GM12878 (cell line): ENCODE results near the gene HIVEP2. TPM values are rescaled to one million over a fixed set of nuclear protein-coding genes. Genes with fewer than 3 reads are reported as not detected.

ENCODE experiments used
- ASH2L ChIP-seq: fragments of 300-600, 200-600 bp; sonication (generic); IDR thresholded peaks from 2 replicates; pipeline ENCODE4 v1.6.1; 2017; ENCODE audit warnings: low read depth, mild to moderate bottlenecking, borderline replicate concordance
- BMI1 ChIP-seq: fragments of 450-650 bp; IDR thresholded peaks from 2 replicates; pipeline ENCODE4 v1.6.1; 2016; ENCODE audit warnings: mild to moderate bottlenecking, moderate library complexity, borderline replicate concordance
- CREB1 ChIP-seq: IDR thresholded peaks from 2 replicates; pipeline ENCODE4 v1.6.1; 2012; ENCODE audit warnings: low read depth, mild to moderate bottlenecking, inconsistent platforms
- CREM ChIP-seq: IDR thresholded peaks from 2 replicates; pipeline ENCODE4 v1.6.1; 2014; ENCODE audit warnings: antibody characterized with exemption, low read depth
- FOXK2 ChIP-seq: fragments of 450-650 bp; IDR thresholded peaks from 2 replicates; pipeline ENCODE4 v1.6.1; 2017; ENCODE audit warnings: mild to moderate bottlenecking, moderate library complexity
- GATAD2B ChIP-seq: fragments of 450-650 bp; conservative IDR thresholded peaks from 2 replicates; pipeline ENCODE4 v1.6.1; 2017; ENCODE audit warnings: low read depth, mild to moderate bottlenecking, moderate library complexity
- HDAC2 ChIP-seq: fragments of 200-600 bp; sonication (generic); IDR thresholded peaks from 2 replicates; pipeline ENCODE4 v1.6.1; 2017
- IKZF1 ChIP-seq: fragments of 450-650 bp; conservative IDR thresholded peaks from 2 replicates; pipeline ENCODE4 v1.6.1; 2017; ENCODE audit warnings: antibody characterized with exemption, mild to moderate bottlenecking
- LARP7 ChIP-seq: fragments of 450-650 bp; IDR thresholded peaks from 2 replicates; pipeline ENCODE4 v1.6.1; 2017; ENCODE audit warnings: mild to moderate bottlenecking
- MEF2A ChIP-seq: IDR thresholded peaks from 2 replicates; pipeline ENCODE4 v1.6.1; 2011; ENCODE audit warnings: low read depth, mild to moderate bottlenecking, low read length, moderate library complexity; ENCODE audit not compliant: insufficient read depth
- PML ChIP-seq: IDR thresholded peaks from 2 replicates; pipeline ENCODE4 v1.6.1; 2012; ENCODE audit warnings: low read length, inconsistent platforms
- SUZ12 ChIP-seq: fragments of 200-600 bp; sonication (generic); IDR thresholded peaks from one replicate; pipeline ENCODE4 v1.6.1; 2018; ENCODE audit warnings: antibody characterized with exemption, mild to moderate bottlenecking; ENCODE audit not compliant: unreplicated experiment
- WRNIP1 ChIP-seq: IDR thresholded peaks from 2 replicates; pipeline ENCODE4 v1.6.1; 2011; ENCODE audit warnings: low read depth, low read length, improper control_type of control experiment, borderline replicate concordance
- ZNF622 ChIP-seq: fragments of 450-650 bp; IDR thresholded peaks from 2 replicates; pipeline ENCODE4 v1.6.1; 2017; ENCODE audit warnings: mild to moderate bottlenecking, inconsistent platforms
- ZZZ3 ChIP-seq: IDR thresholded peaks from 2 replicates; pipeline ENCODE4 v1.6.1; 2011; ENCODE audit warnings: low read depth; ENCODE audit not compliant: control insufficient read depth, insufficient read length
- polyA plus RNA-seq, 11 experiments: library from polyadenylated mRNA; depleted of rRNA in 4 of 11; unstranded in 6 of 11; stranded (reverse) in 5 of 11; fragments of >200 nt; fragmentation: Nextera tagmentation in 4 of 11; fragmentation: Illumina TruSeq in 1 of 11; extraction: Ambion mirVana in 4 of 11; extraction: Trizol in 1 of 11; gene quantifications; 1 replicate in 1 of 11; 2 replicates in 10 of 11; pipeline versions ENCODE4 v1.2.1 to v1.2.3, GENCODE V29; 2011 to 2016; ENCODE audit warnings: inconsistent platforms in 2 of 11, missing spikeins in 2 of 11, low read depth in 1 of 11
- total RNA-seq, 4 experiments: library from RNA; depleted of rRNA in 3 of 4; stranded (reverse); fragments of >200 nt in 3 of 4; fragmentation: Illumina TruSeq in 1 of 4; extraction: Trizol in 1 of 4; gene quantifications; 2 replicates each; pipeline versions ENCODE4 v1.2.1 to v1.2.3, GENCODE V29; 2013 to 2021
- TF ChIP-seq, protein P1 (sequence below): IDR thresholded peaks from 2 replicates; pipeline ENCODE4 v1.6.1; 2011; ENCODE audit warnings: borderline replicate concordance, low read depth, mild to moderate bottlenecking, moderate library complexity, mixed read lengths, low read length; ENCODE audit not compliant: insufficient read depth; ENCODE audit errors: extremely low read length
- TF ChIP-seq, protein P2 (sequence below): fragments of 450-650 bp; IDR thresholded peaks from 2 replicates; pipeline ENCODE4 v1.6.1; 2017; ENCODE audit warnings: borderline replicate concordance
- TF ChIP-seq, protein P3 (sequence below): fragments of 450-650 bp; IDR thresholded peaks from 2 replicates; pipeline ENCODE4 v1.6.1; 2016; ENCODE audit warnings: mild to moderate bottlenecking
- TF ChIP-seq, protein P4 (sequence below): fragments of 450-650 bp; IDR thresholded peaks from 2 replicates; pipeline ENCODE4 v1.6.1; 2017; ENCODE audit warnings: mild to moderate bottlenecking, low read depth, inconsistent platforms; ENCODE audit not compliant: poor library complexity, severe bottlenecking
- TF ChIP-seq, protein P5 (sequence below): fragments of 450-650 bp; IDR thresholded peaks from 2 replicates; pipeline ENCODE4 v1.6.1; 2017; ENCODE audit warnings: mild to moderate bottlenecking, moderate library complexity

Gene HIVEP2
- total and polyA plus RNA-seq, 10 of the 15 experiments (the other 5 are each of a cell fraction or from before 2014, with no cell fraction given) = 1.2 to 15.7 (median 10.2) TPM

DNA sequence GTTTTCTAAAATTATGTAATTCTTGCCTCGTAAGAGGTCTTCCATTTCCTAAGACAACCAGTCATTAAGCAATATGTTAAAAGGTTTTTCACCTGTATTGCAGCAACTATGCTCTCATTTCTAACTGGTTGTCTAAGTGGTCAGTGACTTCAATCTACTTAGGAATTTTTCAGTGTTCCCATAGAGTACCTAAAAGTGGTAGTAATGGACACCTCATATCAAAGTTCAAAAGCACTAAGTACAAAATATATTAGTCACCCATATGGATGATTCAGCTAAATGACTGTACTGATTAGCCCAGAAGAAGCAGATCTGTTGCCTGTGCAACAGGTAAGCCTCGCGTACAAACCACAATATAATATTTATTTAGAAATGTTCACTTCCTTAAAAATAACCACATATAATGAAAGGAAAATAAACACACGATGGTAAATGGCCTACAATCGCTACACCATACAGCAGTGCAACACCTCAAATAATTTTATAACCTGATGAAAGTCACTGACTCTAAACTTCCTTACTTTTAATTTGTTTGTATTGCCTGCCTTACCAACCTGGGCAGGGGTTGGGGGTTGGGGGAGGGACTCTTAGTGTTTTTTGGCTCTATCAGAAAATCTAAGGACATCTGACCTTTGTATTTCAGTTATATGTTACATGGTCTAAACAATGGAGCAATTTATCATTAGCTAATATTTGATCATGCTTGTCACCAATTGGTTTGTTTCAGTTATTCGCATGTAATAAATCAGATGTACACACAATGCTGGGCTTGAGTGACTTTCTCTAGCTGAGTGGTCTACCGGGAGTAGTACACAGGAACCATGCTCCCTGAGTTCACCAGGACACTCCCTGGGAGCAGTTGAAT lies 105.9 kb downstream of the HIVEP2 start (continued):
- TF ChIP-seq, protein P1, sequence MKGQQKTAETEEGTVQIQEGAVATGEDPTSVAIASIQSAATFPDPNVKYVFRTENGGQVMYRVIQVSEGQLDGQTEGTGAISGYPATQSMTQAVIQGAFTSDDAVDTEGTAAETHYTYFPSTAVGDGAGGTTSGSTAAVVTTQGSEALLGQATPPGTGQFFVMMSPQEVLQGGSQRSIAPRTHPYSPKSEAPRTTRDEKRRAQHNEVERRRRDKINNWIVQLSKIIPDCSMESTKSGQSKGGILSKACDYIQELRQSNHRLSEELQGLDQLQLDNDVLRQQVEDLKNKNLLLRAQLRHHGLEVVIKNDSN = no peak
- TF ChIP-seq CREB1 (no peak), ASH2L (no peak), SUZ12 (no peak), WRNIP1 (no peak), MEF2A (no peak), PML (no peak), HDAC2 (no peak), BMI1 (no peak), FOXK2 (no peak), IKZF1 (no peak; the same call in 1 of the 2 replicates), LARP7 (no peak), ZNF622 (no peak), ZZZ3 (no peak), GATAD2B (no peak), CREM (no peak)
- TF ChIP-seq, protein P2, sequence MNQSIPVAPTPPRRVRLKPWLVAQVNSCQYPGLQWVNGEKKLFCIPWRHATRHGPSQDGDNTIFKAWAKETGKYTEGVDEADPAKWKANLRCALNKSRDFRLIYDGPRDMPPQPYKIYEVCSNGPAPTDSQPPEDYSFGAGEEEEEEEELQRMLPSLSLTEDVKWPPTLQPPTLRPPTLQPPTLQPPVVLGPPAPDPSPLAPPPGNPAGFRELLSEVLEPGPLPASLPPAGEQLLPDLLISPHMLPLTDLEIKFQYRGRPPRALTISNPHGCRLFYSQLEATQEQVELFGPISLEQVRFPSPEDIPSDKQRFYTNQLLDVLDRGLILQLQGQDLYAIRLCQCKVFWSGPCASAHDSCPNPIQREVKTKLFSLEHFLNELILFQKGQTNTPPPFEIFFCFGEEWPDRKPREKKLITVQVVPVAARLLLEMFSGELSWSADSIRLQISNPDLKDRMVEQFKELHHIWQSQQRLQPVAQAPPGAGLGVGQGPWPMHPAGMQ = no peak
- TF ChIP-seq, protein P3, sequence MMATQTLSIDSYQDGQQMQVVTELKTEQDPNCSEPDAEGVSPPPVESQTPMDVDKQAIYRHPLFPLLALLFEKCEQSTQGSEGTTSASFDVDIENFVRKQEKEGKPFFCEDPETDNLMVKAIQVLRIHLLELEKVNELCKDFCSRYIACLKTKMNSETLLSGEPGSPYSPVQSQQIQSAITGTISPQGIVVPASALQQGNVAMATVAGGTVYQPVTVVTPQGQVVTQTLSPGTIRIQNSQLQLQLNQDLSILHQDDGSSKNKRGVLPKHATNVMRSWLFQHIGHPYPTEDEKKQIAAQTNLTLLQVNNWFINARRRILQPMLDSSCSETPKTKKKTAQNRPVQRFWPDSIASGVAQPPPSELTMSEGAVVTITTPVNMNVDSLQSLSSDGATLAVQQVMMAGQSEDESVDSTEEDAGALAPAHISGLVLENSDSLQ = peak; percentile 56; the same call in 1 of the 2 replicates
- TF ChIP-seq, protein P4, sequence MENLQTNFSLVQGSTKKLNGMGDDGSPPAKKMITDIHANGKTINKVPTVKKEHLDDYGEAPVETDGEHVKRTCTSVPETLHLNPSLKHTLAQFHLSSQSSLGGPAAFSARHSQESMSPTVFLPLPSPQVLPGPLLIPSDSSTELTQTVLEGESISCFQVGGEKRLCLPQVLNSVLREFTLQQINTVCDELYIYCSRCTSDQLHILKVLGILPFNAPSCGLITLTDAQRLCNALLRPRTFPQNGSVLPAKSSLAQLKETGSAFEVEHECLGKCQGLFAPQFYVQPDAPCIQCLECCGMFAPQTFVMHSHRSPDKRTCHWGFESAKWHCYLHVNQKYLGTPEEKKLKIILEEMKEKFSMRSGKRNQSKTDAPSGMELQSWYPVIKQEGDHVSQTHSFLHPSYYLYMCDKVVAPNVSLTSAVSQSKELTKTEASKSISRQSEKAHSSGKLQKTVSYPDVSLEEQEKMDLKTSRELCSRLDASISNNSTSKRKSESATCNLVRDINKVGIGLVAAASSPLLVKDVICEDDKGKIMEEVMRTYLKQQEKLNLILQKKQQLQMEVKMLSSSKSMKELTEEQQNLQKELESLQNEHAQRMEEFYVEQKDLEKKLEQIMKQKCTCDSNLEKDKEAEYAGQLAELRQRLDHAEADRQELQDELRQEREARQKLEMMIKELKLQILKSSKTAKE = no peak
- TF ChIP-seq, protein P5, sequence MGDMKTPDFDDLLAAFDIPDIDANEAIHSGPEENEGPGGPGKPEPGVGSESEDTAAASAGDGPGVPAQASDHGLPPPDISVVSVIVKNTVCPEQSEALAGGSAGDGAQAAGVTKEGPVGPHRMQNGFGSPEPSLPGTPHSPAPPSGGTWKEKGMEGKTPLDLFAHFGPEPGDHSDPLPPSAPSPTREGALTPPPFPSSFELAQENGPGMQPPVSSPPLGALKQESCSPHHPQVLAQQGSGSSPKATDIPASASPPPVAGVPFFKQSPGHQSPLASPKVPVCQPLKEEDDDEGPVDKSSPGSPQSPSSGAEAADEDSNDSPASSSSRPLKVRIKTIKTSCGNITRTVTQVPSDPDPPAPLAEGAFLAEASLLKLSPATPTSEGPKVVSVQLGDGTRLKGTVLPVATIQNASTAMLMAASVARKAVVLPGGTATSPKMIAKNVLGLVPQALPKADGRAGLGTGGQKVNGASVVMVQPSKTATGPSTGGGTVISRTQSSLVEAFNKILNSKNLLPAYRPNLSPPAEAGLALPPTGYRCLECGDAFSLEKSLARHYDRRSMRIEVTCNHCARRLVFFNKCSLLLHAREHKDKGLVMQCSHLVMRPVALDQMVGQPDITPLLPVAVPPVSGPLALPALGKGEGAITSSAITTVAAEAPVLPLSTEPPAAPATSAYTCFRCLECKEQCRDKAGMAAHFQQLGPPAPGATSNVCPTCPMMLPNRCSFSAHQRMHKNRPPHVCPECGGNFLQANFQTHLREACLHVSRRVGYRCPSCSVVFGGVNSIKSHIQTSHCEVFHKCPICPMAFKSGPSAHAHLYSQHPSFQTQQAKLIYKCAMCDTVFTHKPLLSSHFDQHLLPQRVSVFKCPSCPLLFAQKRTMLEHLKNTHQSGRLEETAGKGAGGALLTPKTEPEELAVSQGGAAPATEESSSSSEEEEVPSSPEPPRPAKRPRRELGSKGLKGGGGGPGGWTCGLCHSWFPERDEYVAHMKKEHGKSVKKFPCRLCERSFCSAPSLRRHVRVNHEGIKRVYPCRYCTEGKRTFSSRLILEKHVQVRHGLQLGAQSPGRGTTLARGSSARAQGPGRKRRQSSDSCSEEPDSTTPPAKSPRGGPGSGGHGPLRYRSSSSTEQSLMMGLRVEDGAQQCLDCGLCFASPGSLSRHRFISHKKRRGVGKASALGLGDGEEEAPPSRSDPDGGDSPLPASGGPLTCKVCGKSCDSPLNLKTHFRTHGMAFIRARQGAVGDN = 0 out of 2 replicates have a peak, but pooled peaks have one; percentile 19
